HFFc6 (cell line): ENCODE measurements around the gene BACH2. TPM values are rescaled to one million over a fixed set of nuclear protein-coding genes. Genes with fewer than 3 reads are reported as not detected.

Experiments used
- DNase-seq: peaks from one replicate; pipeline ENCODE4 v3.0.0-alpha.2; 2018
- H3K27ac Mint-ChIP-seq: 2 replicates; pipeline ENCODE4 v1.8.0; 2020; ENCODE audit warnings: mild to moderate bottlenecking, mixed read lengths
- H3K27me3 Mint-ChIP-seq: 2 replicates; pipeline ENCODE4 v1.8.0; 2021; ENCODE audit warnings: mild to moderate bottlenecking, moderate library complexity, mixed read lengths; ENCODE audit not compliant: insufficient read depth
- H3K36me3 Mint-ChIP-seq: 2 replicates; pipeline ENCODE4 v1.8.0; 2021; ENCODE audit warnings: low read depth, mixed read lengths
- H3K4me1 Mint-ChIP-seq: 2 replicates; pipeline ENCODE4 v1.8.0; 2020; ENCODE audit warnings: low read depth, mixed read lengths
- H3K4me3 Mint-ChIP-seq: 2 replicates; pipeline ENCODE4 v1.8.0; 2020; ENCODE audit warnings: mild to moderate bottlenecking, moderate library complexity, mixed read lengths
- H3K9me3 Mint-ChIP-seq: 2 replicates; pipeline ENCODE4 v1.8.0; 2020; ENCODE audit warnings: mild to moderate bottlenecking, mixed read lengths
- total RNA-seq, 6 experiments: library from RNA; stranded (reverse); fragmentation: NEBNext Ultra II Directional; extraction: Animal tissue kit (Norgen Biotek cat#: 25700); gene quantifications; 2 replicates in 1 of 6; 3 replicates in 5 of 6; pipeline ENCODE4 v1.2.3, GENCODE V29; 2021
- TF ChIP-seq, protein P1 (sequence below): fragments of 200-600 bp; sonication (generic); IDR thresholded peaks from 2 replicates; pipeline ENCODE4 v1.5.0; 2021; ENCODE audit warnings: antibody characterized with exemption, mild to moderate bottlenecking

BACH2 gene
- total RNA-seq, 6 experiments from 2014 or later = not detected

DNA sequence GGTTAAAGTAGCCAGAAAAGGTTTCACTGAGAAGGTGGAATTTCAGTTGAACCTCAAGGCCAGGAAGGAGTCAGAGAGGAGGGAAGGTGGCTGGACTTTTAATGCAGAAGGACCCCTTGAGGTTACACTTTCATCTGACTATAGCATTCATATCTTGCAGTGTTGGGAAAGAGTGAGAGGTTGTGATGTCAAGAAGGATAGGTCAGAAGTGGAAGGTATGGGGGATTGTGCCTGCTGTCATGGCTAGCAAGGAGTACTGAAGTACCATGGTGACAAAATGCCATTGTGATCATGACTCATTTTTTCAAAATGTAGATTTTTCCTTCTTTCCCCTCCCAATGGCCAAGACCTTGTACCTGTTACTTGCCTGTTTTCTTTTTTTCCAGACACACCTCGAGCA is 5.2 kb upstream of the BACH2 start:
- no peak for DNase-seq
- Mint-ChIP-seq H3K36me3 (no peaks in the 10 kb centered on the region), H3K4me3 (no peak overlapping the region), H3K27me3 (peaks cover 36% of the 10 kb centered on the region), H3K4me1 (no peaks in the 10 kb centered on the region), H3K9me3 (no peaks in the 10 kb centered on the region), H3K27ac (no peak overlapping the region)
- TF ChIP-seq, protein P1, sequence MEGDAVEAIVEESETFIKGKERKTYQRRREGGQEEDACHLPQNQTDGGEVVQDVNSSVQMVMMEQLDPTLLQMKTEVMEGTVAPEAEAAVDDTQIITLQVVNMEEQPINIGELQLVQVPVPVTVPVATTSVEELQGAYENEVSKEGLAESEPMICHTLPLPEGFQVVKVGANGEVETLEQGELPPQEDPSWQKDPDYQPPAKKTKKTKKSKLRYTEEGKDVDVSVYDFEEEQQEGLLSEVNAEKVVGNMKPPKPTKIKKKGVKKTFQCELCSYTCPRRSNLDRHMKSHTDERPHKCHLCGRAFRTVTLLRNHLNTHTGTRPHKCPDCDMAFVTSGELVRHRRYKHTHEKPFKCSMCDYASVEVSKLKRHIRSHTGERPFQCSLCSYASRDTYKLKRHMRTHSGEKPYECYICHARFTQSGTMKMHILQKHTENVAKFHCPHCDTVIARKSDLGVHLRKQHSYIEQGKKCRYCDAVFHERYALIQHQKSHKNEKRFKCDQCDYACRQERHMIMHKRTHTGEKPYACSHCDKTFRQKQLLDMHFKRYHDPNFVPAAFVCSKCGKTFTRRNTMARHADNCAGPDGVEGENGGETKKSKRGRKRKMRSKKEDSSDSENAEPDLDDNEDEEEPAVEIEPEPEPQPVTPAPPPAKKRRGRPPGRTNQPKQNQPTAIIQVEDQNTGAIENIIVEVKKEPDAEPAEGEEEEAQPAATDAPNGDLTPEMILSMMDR = no peak

DNA sequence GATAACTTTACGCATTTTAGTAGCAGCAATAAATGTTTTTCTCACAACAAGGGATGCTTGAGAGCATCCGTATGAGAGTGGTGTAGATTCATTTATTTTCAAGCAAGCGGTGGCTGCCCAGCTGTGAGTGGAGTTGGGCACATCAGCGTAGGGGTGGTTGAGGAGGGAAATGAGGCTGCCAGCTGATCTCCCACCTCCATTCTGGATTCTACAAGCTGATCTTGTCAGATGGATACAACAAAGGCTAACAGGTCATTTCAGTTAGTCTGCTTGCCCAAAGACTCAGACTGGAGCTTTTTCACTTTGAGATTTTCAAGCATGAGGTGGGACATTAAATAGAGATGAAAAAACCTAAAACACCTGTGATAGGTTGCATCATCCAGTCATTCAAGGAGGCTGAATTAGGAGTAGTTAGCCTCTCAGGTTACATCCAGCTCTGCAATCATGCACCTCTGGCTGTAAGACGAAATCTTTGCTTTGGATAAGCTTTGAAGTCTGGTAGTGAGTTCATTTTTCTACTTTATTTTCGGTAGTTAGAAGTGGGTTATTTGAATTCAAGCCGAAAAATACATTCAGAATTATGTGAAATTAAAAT is 1.9 kb upstream of the BACH2 start:
- Mint-ChIP-seq H3K9me3 (no peaks in the 10 kb centered on the region), H3K36me3 (no peaks in the 10 kb centered on the region), H3K4me1 (no peaks in the 10 kb centered on the region), H3K27ac (no peak overlapping the region), H3K27me3 (peaks cover 36% of the 10 kb centered on the region), H3K4me3 (no peak overlapping the region)
- no peak for DNase-seq
- TF ChIP-seq, protein P1 = no peak

DNA sequence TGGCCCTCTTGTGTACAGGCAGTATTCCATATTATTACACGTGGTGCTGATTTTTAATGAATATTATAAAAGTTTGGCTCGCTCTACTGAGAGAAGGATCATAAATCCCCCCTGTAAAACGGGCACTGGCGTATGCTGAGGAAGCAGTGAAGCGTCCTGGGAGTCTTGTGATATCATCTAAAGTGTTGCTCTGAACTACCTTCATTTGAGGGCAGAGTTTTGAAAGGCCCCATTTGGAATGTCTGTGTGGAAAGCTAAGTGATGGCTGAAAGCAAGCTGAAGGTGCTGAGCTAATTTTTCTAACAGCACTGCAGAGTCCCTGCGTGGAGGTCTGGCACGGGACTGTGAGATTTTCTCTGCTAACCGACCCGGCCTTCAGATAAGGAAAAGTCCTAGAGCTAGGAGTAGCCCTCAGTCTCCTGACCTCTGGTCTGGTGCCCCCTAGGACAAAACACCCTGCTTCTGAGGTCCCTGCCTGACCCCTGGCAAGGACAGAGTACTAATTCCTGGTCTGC is 1.3 kb upstream of the BACH2 start:
- Mint-ChIP-seq H3K27me3 (peaks cover 35% of the 10 kb centered on the region), H3K4me3 (no peak overlapping the region), H3K27ac (no peak overlapping the region), H3K36me3 (no peaks in the 10 kb centered on the region), H3K4me1 (no peaks in the 10 kb centered on the region), H3K9me3 (no peaks in the 10 kb centered on the region)
- no peak for DNase-seq
- TF ChIP-seq, protein P1 = no peak

DNA sequence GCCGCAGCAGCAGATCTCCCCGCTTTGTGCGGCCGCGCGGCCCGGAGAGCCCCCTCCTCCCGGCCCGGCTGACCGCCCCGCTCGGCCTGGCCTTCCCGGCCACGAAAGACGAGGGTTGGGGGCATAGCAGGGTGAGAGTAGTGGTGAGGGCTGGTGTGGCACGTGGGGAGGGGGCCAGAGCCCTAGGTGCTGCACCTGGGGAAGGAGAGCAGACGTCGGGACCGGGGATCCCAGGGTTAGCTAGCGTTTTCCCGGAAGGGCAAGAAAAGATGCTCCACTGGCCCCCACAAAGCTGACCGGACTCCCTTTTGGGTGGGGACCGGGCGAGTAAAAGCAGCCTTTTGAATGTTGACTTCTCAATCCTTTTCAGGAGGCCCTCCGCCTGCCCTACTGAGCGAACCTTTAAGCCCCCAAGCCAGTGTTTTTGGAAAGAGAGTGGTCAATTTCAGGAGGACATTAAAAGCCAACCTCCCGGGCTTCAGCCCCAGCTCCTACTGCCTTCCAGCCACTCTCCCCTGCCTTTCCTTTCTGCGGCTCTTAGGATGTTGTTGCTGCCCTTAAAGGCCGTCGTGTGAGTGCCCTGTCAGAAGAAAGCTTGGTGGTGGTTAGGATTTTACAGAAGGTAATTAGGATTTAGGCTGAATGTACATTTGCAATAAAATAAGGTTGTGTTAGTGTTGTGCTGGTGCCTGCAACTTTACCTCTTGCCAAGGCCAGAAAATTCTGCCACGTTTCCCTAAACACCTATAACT is 648 bp upstream of the BACH2 start:
- TF ChIP-seq, protein P1 = no peak
- Mint-ChIP-seq H3K9me3 (no peaks in the 10 kb centered on the region), H3K4me3 (peak overlapping the region; percentile 25), H3K27ac (no peak overlapping the region), H3K4me1 (no peaks in the 10 kb centered on the region), H3K36me3 (no peaks in the 10 kb centered on the region), H3K27me3 (peaks cover 41% of the 10 kb centered on the region)
- DNase-seq = no peak

DNA sequence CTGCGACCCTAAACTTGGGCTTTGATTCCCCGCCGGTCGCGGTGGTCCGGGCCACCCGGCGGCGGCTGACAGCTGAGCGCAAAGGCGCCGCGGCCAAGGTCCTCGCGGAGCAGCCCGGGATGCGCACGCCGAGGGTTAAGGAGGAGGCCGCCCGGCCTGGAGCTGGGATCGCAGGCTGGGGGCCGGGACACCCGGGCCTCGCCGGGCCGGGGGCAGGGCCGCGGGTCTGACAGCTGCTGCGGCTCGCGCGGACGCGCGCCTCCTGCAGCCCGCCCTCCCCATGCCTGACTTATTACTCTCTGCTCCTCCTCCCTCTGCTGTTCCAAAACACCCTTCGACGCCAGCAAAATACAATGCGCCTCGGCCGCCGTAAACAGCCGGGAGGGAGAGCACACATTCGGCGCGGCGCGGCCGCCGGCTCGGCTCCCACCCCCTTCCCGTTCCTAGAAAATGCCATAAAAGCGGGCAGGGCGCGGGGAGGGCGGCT is 746 bp downstream of the BACH2 start:
- no peaks in the 10 kb centered on the region for H3K36me3 Mint-ChIP-seq
- H3K4me3 Mint-ChIP-seq = peak overlapping the region; percentile 47; the same call in 1 of the 2 replicates
- H3K27ac Mint-ChIP-seq = no peak overlapping the region

More for the DNA sequence above, 746 bp downstream of the BACH2 start:
- H3K4me1 Mint-ChIP-seq = no peaks in the 10 kb centered on the region
- no peaks in the 10 kb centered on the region for H3K9me3 Mint-ChIP-seq
- peak; percentile 18 for DNase-seq
- H3K27me3 Mint-ChIP-seq = peaks cover 45% of the 10 kb centered on the region
- TF ChIP-seq, protein P1 = no peak
